GM18526 (cell line): ENCODE results near the gene ACTR2.

Source experiments
- POLR2A ChIP-seq: IDR thresholded peaks from 3 replicates; pipeline ENCODE4 v1.6.1; 2011; ENCODE audit not compliant: insufficient read length; ENCODE audit errors: extremely low read depth

ACTR2 gene

DNA sequence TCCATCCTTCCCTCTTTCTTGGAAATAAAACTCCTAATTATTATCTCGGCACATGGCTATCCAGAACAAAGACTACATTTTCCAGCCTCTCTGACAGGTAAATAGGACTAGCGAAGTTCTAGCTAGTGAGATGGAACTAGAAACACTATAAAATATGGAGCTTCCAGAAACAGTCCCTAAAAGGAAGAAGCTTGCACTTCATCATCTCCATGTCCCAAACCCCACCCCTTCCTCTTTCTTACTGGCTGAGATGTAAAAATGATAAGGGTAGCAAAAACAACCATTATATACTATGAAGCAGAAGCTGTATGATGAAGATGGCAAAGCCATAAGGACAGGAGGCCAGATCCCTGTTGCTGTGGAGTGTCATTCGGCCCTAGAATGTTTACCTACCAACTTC, 11.7 kb upstream of the ACTR2 start:
- no peak for TF ChIP-seq POLR2A

DNA sequence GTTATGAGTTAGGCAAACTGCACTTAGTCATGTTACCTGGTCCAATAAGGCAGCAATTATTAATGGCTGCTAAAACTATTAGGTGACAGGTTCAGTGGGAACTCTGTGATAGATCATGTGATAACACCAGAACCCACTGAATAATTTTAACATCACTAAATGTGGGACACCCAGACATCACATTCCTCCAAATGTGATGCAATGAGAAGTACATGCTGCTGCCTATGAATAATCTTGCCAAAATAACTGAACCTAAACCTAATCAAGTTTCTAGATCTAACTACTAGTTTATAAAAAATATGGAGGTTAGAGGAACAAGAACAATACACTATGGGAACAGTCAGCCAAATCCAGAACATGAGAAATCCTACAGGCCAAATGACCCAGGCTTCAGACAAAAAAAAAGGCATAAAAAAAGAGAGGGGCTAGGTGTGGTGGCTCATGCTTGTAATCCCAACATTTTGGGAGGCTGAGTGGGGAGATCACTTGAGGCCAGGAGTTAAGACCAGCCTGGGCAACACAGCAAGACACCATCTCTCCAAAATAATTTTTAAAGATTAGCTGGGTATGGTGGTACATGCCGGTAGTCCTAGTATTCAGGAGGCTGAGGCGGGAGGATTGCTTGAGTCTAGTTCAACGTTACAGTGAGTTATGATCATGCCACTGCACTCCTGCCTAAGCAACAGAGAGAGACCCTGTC, 7.0 kb upstream of the ACTR2 start:
- no peak for TF ChIP-seq POLR2A

DNA sequence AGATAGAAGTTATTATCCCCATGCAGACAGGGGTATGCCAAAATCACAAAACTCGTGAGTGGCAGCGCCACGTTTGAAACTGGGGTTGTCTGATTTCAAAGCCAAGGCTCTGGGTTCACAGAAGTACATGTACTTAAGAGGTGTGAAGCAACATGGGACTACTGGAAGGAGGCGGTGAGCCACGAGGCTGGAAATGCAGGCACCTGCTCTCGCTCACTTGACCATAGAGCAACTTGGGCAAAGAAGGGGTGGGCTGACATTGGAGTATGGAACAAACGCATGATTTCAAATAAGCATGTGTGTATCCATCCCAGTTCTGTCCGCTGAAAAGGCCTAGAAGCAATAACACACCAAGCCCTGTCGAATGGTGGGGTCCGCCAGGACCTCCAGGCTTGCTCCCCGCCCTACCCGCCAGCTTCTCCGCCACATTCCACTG, 593 bp upstream of the ACTR2 start:
- no peak for TF ChIP-seq POLR2A

DNA sequence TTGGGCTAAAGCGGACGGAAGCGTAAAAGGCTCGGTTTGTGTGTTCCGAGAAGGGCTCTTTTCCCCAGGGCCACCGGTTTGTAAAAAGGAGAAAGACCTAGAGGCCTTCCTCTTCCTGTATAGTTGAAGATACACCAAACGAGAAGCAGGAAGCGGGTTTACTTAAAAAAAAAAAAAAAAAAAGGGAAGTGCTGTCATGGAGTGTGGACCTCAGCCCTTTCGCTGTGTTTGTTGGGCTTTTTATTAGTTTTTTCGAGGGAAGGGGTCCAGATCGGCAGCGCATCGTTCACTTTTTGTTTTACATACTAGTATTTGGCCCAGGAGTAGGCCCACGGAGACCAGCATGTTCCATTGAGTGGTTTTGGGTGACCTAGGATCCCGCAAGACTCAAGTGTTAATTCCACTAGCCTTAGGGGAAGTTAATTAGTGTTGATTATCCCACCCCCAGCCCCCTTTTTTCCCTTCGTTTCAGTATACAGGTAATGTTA, 676 bp downstream of the ACTR2 start:
- no peak for TF ChIP-seq POLR2A

DNA sequence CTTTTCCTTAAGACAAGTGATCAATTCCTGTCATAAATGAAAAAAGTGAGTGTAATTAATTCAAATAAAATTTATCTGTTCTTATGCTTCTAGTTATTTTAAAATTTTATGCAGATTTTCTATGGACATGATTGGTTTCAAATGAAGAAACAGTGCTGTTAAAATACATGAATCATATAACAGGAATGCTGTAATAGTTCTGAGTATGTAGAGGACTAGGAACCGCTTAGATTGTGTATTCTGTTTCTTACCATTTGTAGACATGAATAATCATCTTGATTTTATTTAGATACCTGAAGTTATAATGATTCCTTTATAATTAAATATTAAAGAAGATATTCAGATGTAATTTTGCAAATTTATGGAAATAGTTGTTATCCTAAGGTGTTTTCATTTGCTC, 3.5 kb downstream of the ACTR2 start:
- TF ChIP-seq POLR2A: no peak

DNA sequence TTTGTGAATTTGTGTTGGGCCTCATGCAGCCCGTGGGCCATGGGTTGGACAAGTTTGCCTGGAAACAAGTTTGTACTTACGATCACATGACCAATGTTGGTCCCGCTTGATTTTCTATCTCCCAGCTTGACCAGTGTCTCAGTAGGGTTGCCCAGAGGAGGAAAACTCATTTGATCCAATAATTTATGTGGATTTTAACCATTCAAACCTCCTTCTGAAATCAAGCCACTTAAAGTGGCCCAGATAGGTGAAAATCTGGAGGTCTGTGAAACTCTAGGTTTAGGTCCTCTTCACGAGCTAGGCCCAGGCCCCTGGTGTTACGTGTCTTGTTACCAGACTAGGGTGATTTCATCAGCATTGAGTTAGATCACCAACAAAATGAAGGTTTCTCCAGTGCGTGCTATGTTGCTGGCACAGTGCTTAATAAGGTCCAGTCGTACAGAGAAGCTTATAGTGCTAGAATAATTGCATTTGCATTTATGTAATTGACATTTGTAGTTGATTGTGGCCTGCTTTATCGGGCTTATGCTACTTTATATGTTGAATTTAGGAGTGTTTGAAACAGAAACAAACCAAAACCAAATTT, 4.4 kb downstream of the ACTR2 start:
- TF ChIP-seq POLR2A: no peak

DNA sequence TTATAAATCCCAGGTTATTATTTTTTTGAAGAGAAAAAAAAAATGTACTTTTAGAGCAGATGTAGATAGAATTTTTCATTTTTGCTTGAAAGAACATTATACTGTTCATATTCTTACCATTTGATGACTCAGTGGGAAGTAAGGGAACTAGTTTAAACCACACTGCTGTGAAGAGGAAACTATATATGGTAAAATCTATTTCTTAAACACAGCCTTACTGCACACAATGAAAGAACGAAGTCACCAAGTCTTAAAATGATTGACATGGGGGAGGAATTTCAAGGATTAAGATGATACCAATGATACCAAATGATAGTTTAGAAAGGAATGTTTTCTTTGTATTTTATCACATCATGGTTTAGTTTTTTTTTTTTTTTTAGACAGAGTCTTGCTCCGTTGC, 5.0 kb downstream of the ACTR2 start:
- TF ChIP-seq POLR2A: no peak

DNA sequence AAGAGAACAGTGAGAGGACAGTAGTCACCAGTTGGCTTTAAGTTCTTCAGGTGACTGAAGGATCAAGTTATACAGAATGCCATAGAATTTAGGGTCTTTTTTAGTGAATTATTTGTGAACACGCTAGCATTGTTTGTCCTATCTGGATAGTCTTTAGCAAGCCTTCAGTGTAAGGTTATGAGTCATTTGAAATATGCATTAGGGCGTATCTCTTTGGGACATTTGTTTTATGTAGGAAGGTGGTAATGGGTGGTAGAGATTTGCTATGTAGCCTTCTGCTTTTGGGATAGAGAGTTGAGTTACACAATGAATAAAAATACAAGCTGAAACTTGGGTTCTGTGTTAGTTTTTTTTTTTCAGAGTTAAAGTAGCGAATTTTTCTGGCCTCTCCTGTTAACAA, 13.0 kb downstream of the ACTR2 start:
- TF ChIP-seq POLR2A: no peak

DNA sequence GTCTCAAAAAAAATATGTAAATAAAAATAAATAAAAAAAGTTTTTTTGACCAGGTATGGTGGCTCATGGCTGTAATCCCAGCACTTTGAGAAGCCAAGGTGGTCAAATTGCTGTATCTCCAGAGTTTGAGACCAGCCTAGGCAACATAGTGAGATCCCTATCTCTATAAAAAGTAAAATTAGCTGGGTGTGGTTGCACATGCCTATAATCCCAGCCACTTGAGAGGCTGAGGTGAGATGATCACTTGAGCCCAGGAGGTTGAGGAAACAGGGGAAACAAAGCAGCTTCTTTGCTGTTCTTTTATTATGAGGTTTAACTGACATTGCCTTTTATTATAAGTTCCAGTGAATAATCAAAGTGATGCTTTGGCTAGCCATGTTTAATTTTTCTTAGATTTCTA, 25.0 kb downstream of the ACTR2 start:
- TF ChIP-seq POLR2A: no peak

DNA sequence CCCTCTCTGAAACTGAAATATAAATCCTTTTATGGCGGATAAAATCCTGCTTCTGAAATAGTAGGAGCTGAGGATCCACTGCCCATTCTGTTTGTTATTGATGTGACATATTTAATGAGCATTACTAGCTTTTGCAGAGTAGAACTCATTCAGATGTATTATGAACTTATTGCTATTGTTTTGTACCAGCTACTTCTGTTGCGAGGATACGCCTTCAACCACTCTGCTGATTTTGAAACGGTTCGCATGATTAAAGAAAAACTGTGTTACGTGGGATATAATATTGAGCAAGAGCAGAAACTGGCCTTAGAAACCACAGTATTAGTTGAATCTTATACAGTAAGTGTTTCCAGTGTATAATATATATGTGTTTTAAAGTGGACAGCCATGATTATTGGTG, 27.7 kb downstream of the ACTR2 start:
- no peak for TF ChIP-seq POLR2A

DNA sequence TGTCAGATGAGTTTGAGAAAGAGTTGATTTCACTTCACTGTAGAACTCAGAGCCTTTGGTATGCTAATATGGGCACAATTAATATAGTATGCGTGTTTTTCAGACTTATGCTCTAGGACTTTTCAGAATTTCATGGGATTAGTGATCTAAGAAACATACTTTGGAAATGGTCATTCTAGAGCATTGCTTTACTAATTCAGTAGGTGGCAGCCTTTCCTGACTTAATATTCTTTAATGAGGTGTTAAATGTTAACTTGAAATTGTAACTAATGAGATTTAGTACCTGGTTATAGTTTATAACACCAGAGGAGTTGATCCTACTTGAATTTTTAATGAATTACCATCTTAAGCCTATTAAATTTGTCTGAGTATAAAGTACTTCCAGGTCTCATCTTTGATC, 28.4 kb downstream of the ACTR2 start:
- TF ChIP-seq POLR2A: no peak

DNA sequence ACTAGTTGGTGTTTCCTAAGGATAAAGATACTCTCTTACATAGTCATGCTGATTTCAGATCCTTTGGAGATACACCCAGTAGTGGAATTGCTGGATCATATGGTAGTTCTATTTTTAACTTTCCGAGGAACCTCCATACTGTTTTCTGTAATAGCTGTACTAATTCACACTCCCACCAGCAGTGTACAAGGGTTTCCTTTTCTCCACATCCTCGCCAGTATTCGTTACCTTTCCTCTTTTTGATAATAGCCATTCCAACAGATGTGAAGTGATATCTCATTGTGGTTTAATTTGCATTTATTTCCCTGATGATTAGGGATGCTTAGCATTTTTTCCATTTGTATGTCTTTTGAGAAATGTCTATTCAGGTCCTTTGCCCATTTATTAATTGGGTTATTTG, 34.0 kb downstream of the ACTR2 start:
- TF ChIP-seq POLR2A: no peak

DNA sequence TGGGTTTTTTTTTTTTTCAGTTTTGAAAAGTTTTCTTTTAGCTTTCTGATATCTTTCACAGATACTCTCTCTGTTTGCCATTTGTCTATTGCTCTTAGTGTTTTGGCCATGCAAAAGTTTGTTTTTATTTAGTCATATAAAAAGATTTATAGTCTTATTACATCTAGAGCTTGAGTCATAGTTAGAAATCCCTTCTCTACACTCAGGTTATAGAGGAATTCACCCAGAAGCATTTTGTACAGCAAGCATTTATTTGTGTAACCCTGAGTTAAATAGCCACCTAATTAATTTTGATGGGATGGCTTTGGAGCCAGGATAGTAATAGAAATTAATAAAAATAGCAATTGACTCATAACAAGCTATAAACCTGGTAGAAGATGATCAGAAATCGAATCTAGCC, 35.6 kb downstream of the ACTR2 start:
- no peak for TF ChIP-seq POLR2A

DNA sequence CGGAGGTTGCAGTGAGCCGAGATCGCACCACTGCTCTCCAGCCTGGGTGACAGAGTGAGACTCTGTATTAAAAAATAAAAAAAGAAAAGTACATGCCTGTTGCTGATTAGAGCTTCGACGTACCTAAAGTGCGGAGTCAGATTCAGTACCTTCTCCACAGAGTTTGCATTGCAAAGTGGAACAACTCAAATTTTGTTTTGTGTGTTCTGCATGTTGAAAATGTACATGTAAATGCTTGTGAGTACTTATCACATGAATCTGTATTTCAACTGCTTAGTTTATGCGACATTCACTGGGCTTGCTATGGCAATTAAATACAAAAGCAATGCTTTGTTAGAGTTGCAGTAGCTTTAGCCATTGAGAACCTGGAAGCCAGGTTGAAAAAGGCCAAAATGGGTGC, 36.4 kb downstream of the ACTR2 start:
- no peak for TF ChIP-seq POLR2A

DNA sequence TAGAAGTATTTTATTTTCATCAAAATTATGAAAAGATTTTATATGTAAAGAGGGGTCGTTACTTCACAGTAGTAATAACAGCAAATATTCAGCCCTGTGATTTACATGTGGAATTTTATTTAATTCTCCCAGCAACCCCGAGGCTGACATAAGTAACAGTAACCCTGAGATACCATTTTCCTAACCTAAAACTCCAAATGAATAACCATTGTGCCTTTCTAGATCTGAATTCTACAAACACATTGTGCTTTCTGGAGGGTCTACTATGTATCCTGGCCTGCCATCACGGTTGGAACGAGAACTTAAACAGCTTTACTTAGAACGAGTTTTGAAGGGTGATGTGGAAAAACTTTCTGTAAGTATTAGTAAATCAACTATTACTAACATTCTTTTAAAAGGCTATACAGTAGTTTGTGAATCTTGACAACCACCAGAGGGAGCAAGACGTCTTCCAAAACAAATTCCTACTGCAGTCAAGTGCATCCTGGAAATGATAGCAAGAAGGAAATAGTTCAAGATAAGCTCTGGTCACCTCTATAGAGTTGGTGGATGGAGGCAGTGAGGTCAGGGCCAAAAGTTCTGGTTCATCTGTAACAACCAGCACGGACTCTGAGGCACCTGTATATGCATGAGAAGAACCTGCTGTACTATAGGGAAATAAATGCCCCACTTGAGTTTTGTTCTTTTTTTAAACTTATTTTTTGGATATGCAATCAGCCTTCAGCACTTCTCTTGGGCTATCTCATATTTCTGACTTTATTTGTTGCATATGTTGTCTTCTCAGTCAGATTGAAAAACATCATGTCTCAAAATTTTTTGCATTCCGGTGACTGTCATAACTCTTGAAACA, 37.4 kb downstream of the ACTR2 start:
- no peak for TF ChIP-seq POLR2A

DNA sequence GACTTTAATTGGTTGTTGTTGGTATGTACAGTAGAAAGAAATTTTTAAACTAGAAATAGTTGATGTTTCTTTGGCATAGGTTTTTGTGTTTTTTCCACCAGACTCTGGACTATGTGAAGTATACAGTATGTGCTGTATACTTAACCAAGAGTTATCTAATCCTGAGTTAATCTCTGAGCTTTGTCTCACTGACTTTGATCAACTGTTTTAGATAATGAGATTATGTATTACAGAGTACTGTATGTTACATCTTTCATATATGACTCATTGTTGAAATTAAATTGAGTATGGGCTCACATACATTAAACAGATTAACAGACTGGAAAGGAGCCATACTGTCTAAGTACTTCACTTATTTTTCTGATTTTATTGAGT, 38.0 kb downstream of the ACTR2 start:
- no peak for TF ChIP-seq POLR2A
